HPDE6-E6E7 (cell line): ENCODE measurements around the gene ZNF467.

ENCODE experiments used
- DNase-seq: peaks from one replicate; pipeline ENCODE4 v3.0.0; 2011; ENCODE audit warnings: missing footprints; ENCODE audit errors: extremely low spot score

The ZNF467 gene

GRCh38 chr7:149715476-149715875 is 57.9 kb downstream of the ZNF467 start:
- no peak for DNase-seq

GRCh38 chr7:149714910-149715471 is 58.4 kb downstream of the ZNF467 start:
- DNase-seq: no peak
